Caco-2 (cell line): Measurements from ENCODE around the gene TCERG1L. TPM values are rescaled to one million over a fixed set of nuclear protein-coding genes. Genes with fewer than 3 reads are reported as not detected.

ENCODE experiments used
- BruUV-seq: library from RNA; stranded (reverse); fragments of 400-500 nt; replicated peaks from 2 replicates; lab custom pipeline; 2021; lab: Mats Ljungman, UMichigan
- CTCF ChIA-PET: fragments of 300-600 bp; sonication (Branson Sonifier 250); formaldehyde crosslinking; loops from one replicate; lab custom pipeline; 2022; ENCODE audit warnings: antibody characterized with exemption; lab: Charles Lee
- POLR2A ChIA-PET: fragments of 300-600 bp; sonication (Branson Sonifier 250); formaldehyde crosslinking; loops from one replicate; lab custom pipeline; 2022; ENCODE audit warnings: antibody characterized with exemption; lab: Charles Lee
- DNase-seq, 2 experiments: peaks; one replicate each; pipeline versions ENCODE4 v3.0.0 to v3.0.0-alpha.2; 2020 to 2022
- H3K27me3 ChIP-seq: replicated peaks from 2 replicates; pipeline ENCODE4 v1.6.0; 2011; ENCODE audit warnings: low read length; ENCODE audit not compliant: control insufficient read depth, insufficient read depth
- H3K36me3 ChIP-seq: 2 replicates; pipeline ENCODE4 v1.5.1; 2011; ENCODE audit warnings: low read length; ENCODE audit not compliant: control insufficient read depth, insufficient read depth
- H3K4me1 ChIP-seq: fragments of 250-450 bp; sonication (Bioruptor Pico); 2 replicates; pipeline ENCODE4 v1.5.1; 2020; ENCODE audit warnings: mild to moderate bottlenecking
- H3K4me3 ChIP-seq: 2 replicates; pipeline ENCODE4 v1.5.1; 2011; ENCODE audit warnings: low read depth, mild to moderate bottlenecking, control low read depth, low read length
- H3K9me3 ChIP-seq: fragments of 250-450 bp; sonication (Bioruptor Pico); 2 replicates; pipeline ENCODE4 v1.5.1; 2020; ENCODE audit warnings: mild to moderate bottlenecking, moderate library complexity
- H3K27ac Mint-ChIP-seq: one replicate; pipeline ENCODE4 v1.8.0; 2022; ENCODE audit warnings: mixed read lengths; ENCODE audit not compliant: unreplicated experiment
- H3K27me3 Mint-ChIP-seq: one replicate; pipeline ENCODE4 v1.8.0; 2022; ENCODE audit warnings: mixed read lengths; ENCODE audit not compliant: insufficient read depth, unreplicated experiment
- H3K36me3 Mint-ChIP-seq: one replicate; pipeline ENCODE4 v1.8.0; 2022; ENCODE audit warnings: mild to moderate bottlenecking, mixed read lengths; ENCODE audit not compliant: insufficient read depth, unreplicated experiment
- H3K4me1 Mint-ChIP-seq: one replicate; pipeline ENCODE4 v1.8.0; 2022; ENCODE audit warnings: low read depth, mixed read lengths; ENCODE audit not compliant: unreplicated experiment
- H3K4me3 Mint-ChIP-seq: one replicate; pipeline ENCODE4 v1.8.0; 2022; ENCODE audit warnings: mild to moderate bottlenecking, moderate library complexity, mixed read lengths; ENCODE audit not compliant: unreplicated experiment
- H3K9me3 Mint-ChIP-seq: one replicate; pipeline ENCODE4 v1.8.0; 2022; ENCODE audit warnings: mixed read lengths; ENCODE audit not compliant: unreplicated experiment
- CTCF ChIP-seq, 2 experiments: fragments of 200-600 bp in 1 of 2; IDR thresholded peaks; 1 replicate in 1 of 2; 2 replicates in 1 of 2; pipeline versions ENCODE4 v1.5.1 to v1.8.0; 2011 to 2022; ENCODE audit warnings: antibody characterized with exemption in 1 of 2, control low read depth in 1 of 2, inconsistent platforms in 1 of 2, low read depth in 1 of 2, low read length in 1 of 2, mild to moderate bottlenecking in 1 of 2, moderate library complexity in 1 of 2; ENCODE audit not compliant: insufficient read depth in 1 of 2, severe bottlenecking in 1 of 2, unreplicated experiment in 1 of 2
- intact Hi-C: fragments of 100-400 bp; cut with micrococcal nuclease; formaldehyde crosslinking; loops from one replicate; pipeline ENCODE4 v1.10.0; 2022; ENCODE audit not compliant: unreplicated experiment
- total RNA-seq: library from RNA; stranded (reverse); gene quantifications from 2 replicates; pipeline ENCODE4 v1.2.3, GENCODE V29; 2022

Gene TCERG1L
- total RNA-seq, 1 experiment from 2014 or later, result not detected

- no peak overlapping the region for H3K27ac Mint-ChIP-seq
- Histone ChIP-seq H3K27me3 (no peaks in the 10 kb centered on the region), H3K36me3 (no peaks in the 10 kb centered on the region), H3K4me3 (no peak overlapping the region), H3K9me3 (no peaks in the 10 kb centered on the region), H3K4me1 (no peaks in the 10 kb centered on the region)
- intact Hi-C loops, result no loop called here
- no peak overlapping the region for H3K4me3 Mint-ChIP-seq
- no peaks in the 10 kb centered on the region for H3K4me1 Mint-ChIP-seq
- DNase-seq, result no peak
- no peaks in the 10 kb centered on the region for H3K9me3 Mint-ChIP-seq
- BruUV-seq, result no TSS peak
- no peaks in the 10 kb centered on the region for H3K36me3 Mint-ChIP-seq
- H3K27me3 Mint-ChIP-seq, result peaks cover 13% of the 10 kb centered on the region
- TF ChIP-seq CTCF (IDR thresholded peaks at IDR 0.05; ENCODE audit: insufficient read depth in 1 of 2, low read depth in 1 of 2, low read length in 1 of 2, severe bottlenecking in 1 of 2, unreplicated experiment in 1 of 2), result no peak
- ChIA-PET CTCF (no interaction called here), POLR2A (no interaction called here)
Observed at GRCh38 chr10:131222986-131223385, 88.5 kb downstream of the TCERG1L start.

- intact Hi-C loops, result no loop called here
- no TSS peak for BruUV-seq
- H3K27me3 ChIP-seq, result no peaks in the 10 kb centered on the region
- Mint-ChIP-seq H3K4me1 (no peaks in the 10 kb centered on the region), H3K4me3 (no peak overlapping the region), H3K27ac (no peak overlapping the region), H3K27me3 (peaks cover 13% of the 10 kb centered on the region), H3K36me3 (no peaks in the 10 kb centered on the region), H3K9me3 (no peaks in the 10 kb centered on the region)
- no peak for TF ChIP-seq CTCF (IDR thresholded peaks at IDR 0.05; ENCODE audit: insufficient read depth in 1 of 2, low read depth in 1 of 2, low read length in 1 of 2, severe bottlenecking in 1 of 2, unreplicated experiment in 1 of 2)
- H3K4me3 ChIP-seq, result no peak overlapping the region
- H3K4me1 ChIP-seq, result no peaks in the 10 kb centered on the region
- CTCF ChIA-PET, result no interaction called here
- DNase-seq, result no peak
- no peaks in the 10 kb centered on the region for H3K36me3 ChIP-seq
- no peaks in the 10 kb centered on the region for H3K9me3 ChIP-seq
- POLR2A ChIA-PET, result no interaction called here
Observed at GRCh38 chr10:131221632-131222277, 89.8 kb downstream of the TCERG1L start.

- H3K27me3 ChIP-seq, result no peaks in the 10 kb centered on the region
- CTCF ChIA-PET, result no interaction called here
Observed at GRCh38 chr10:131220601-131221171, 90.8 kb downstream of the TCERG1L start.

More at GRCh38 chr10:131220601-131221171, 90.8 kb downstream of the TCERG1L start:
- POLR2A ChIA-PET, result no interaction called here
- Mint-ChIP-seq H3K27me3 (peaks cover 13% of the 10 kb centered on the region), H3K4me3 (no peak overlapping the region), H3K4me1 (no peaks in the 10 kb centered on the region), H3K27ac (no peak overlapping the region), H3K36me3 (no peaks in the 10 kb centered on the region), H3K9me3 (no peaks in the 10 kb centered on the region)
- no peaks in the 10 kb centered on the region for H3K9me3 ChIP-seq
- no peaks in the 10 kb centered on the region for H3K4me1 ChIP-seq
- no peaks in the 10 kb centered on the region for H3K36me3 ChIP-seq
- TF ChIP-seq CTCF (IDR thresholded peaks at IDR 0.05; ENCODE audit: insufficient read depth in 1 of 2, low read depth in 1 of 2, low read length in 1 of 2, severe bottlenecking in 1 of 2, unreplicated experiment in 1 of 2), result no peak
- no peak for DNase-seq
- intact Hi-C loops, result no loop called here
- no peak overlapping the region for H3K4me3 ChIP-seq
- no TSS peak for BruUV-seq
